CMK (cell line): ENCODE measurements around the gene SYTL1.

Source experiments
- DNase-seq: peaks from one replicate; pipeline ENCODE4 v3.0.0-alpha.2; 2010; ENCODE audit warnings: low read depth

Gene SYTL1

GRCh38 chr1:27364696-27365371 lies 23.0 kb downstream of the SYTL1 start:
- no peak for DNase-seq

- DNase-seq = peak; percentile 76
Measured at GRCh38 chr1:27365372-27366112, 23.7 kb downstream of the SYTL1 start.

- no peak for DNase-seq
Measured at GRCh38 chr1:27366113-27366410, 24.2 kb downstream of the SYTL1 start.

GRCh38 chr1:27366411-27367159 lies 24.8 kb downstream of the SYTL1 start, which contains the start of gene MAP3K6:
Gene MAP3K6, minus strand, starts transcription at chr1:27366961. Its CDS starts 364 bp downstream, at chr1:27366597.
- DNase-seq = no peak

GRCh38 chr1:27367160-27367650 lies 25.4 kb downstream of the SYTL1 start:
- no peak for DNase-seq

GRCh38 chr1:27368869-27369582 lies 27.2 kb downstream of the SYTL1 start:
- DNase-seq = peak; percentile 96

GRCh38 chr1:27372022-27372807 lies 30.4 kb downstream of the SYTL1 start:
- DNase-seq = no peak

GRCh38 chr1:27372808-27373690 lies 31.2 kb downstream of the SYTL1 start:
- DNase-seq = no peak

- DNase-seq = no peak
Measured at GRCh38 chr1:27374362-27375086, 32.7 kb downstream of the SYTL1 start, which contains the start of gene FCN3. Gene FCN3, minus strand, starts transcription at chr1:27374824. Its CDS starts 6 bp downstream, at chr1:27374818.

- no peak for DNase-seq
Measured at GRCh38 chr1:27377760-27378495, 36.1 kb downstream of the SYTL1 start.

GRCh38 chr1:27379564-27380122 lies 37.8 kb downstream of the SYTL1 start:
- DNase-seq = no peak

- no peak for DNase-seq
Measured at GRCh38 chr1:27380224-27380623, 38.4 kb downstream of the SYTL1 start.

GRCh38 chr1:27380766-27381733 lies 39.2 kb downstream of the SYTL1 start:
- DNase-seq = no peak

- DNase-seq = no peak
Measured at GRCh38 chr1:27381969-27382762, 40.3 kb downstream of the SYTL1 start.

GRCh38 chr1:27383039-27383605 lies 41.3 kb downstream of the SYTL1 start, which contains the start of gene CD164L2:
Gene CD164L2, minus strand, starts transcription at chr1:27383333. Its CDS starts 94 bp downstream, at chr1:27383239.
- no peak for DNase-seq

- no peak for DNase-seq
Measured at GRCh38 chr1:27383661-27384060, 41.8 kb downstream of the SYTL1 start.
